ENCODE results near the gene ANKFY1.

DNA sequence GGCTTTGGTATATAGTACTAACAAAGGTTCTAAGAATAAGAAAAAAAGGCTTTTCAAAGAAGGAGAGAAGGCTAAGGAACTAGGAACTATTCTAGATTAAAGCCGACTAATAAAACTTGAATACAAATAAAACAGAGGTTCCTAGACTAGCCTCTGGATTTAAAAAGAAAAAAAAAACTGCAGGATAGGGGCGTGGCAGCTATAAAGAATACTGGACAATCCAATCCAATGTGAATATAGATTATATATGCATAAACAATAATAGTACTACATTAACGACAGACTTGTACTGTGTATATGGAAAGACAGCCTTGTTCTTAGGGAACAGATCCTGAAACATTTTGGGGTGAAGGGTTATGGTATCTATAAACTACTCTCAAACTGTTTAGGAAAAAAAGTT lies 23.9 kb upstream of the ANKFY1 start:
- TF ChIP-seq CTCF (IDR thresholded peaks at IDR 0.05) = no peak
- TF ChIP-seq POLR2AphosphoS5 (IDR thresholded peaks at IDR 0.05) = no peak
- no peak for TF ChIP-seq POLR2A (IDR thresholded peaks at IDR 0.05)
